SK-N-SH treated with all-trans-retinoic acid at 6 μM for 48 hours (cell line): ENCODE results near the gene ZNF578.

Experiments
- ATAC-seq: fragments of 200-7000 bp; cut with Tn5 transposase; 3 replicates; pipeline ENCODE4 v1.9.1; 2020; ENCODE audit warnings: mild to moderate bottlenecking, moderate library complexity
- BACH2 ChIP-seq: fragments of 250-450 bp; sonication (Bioruptor Pico); IDR thresholded peaks from 2 replicates; pipeline ENCODE4 v1.9.0; 2021; ENCODE audit warnings: mild to moderate bottlenecking, borderline replicate concordance
- CSDC2 ChIP-seq: fragments of 250-450 bp; sonication (Bioruptor Pico); IDR thresholded peaks from 2 replicates; pipeline ENCODE4 v1.5.0; 2020; ENCODE audit warnings: mild to moderate bottlenecking, moderate library complexity
- ESRRG ChIP-seq: fragments of 250-450 bp; sonication (Bioruptor Pico); IDR thresholded peaks from 2 replicates; pipeline ENCODE4 v1.6.1; 2021; ENCODE audit warnings: mild to moderate bottlenecking
- GLIS3 ChIP-seq: fragments of 250-450 bp; sonication (Bioruptor Pico); IDR thresholded peaks from 2 replicates; pipeline ENCODE4 v1.5.0; 2020; ENCODE audit warnings: mild to moderate bottlenecking, moderate library complexity
- ISL1 ChIP-seq: fragments of 250-450 bp; sonication (Bioruptor Pico); IDR thresholded peaks from 2 replicates; pipeline ENCODE4 v2.1.2; 2022; ENCODE audit warnings: mild to moderate bottlenecking, moderate library complexity
- OSR1 ChIP-seq: fragments of 250-450 bp; sonication (Bioruptor Pico); IDR thresholded peaks from 2 replicates; pipeline ENCODE4 v1.8.0; 2022; ENCODE audit warnings: moderate library complexity, mild to moderate bottlenecking, inconsistent platforms
- PPARA ChIP-seq: fragments of 250-450 bp; sonication (Bioruptor Pico); IDR thresholded peaks from 2 replicates; pipeline ENCODE4 v1.5.0; 2020; ENCODE audit warnings: mild to moderate bottlenecking, borderline replicate concordance
- RARB ChIP-seq: fragments of 250-450 bp; sonication (Bioruptor Pico); IDR thresholded peaks from 2 replicates; pipeline ENCODE4 v1.8.0; 2021; ENCODE audit warnings: mild to moderate bottlenecking, moderate library complexity
- SNAI2 ChIP-seq: fragments of 250-450 bp; sonication (Bioruptor Pico); IDR thresholded peaks from 2 replicates; pipeline ENCODE4 v1.5.0; 2020; ENCODE audit warnings: mild to moderate bottlenecking, moderate library complexity
- TCF4 ChIP-seq: fragments of 250-450 bp; sonication (Bioruptor Pico); IDR thresholded peaks from 2 replicates; pipeline ENCODE4 v1.8.0; 2021; ENCODE audit warnings: mild to moderate bottlenecking, moderate library complexity, borderline replicate concordance
- TOX ChIP-seq: fragments of 250-450 bp; sonication (Bioruptor Pico); IDR thresholded peaks from 2 replicates; pipeline ENCODE4 v1.8.0; 2021; ENCODE audit warnings: mild to moderate bottlenecking, moderate library complexity, borderline replicate concordance
- ZC3H10 ChIP-seq: fragments of 250-450 bp; sonication (Bioruptor Pico); IDR thresholded peaks from 2 replicates; pipeline ENCODE4 v1.5.1; 2021; ENCODE audit warnings: mild to moderate bottlenecking, moderate library complexity
- ZFP3 ChIP-seq: fragments of 250-450 bp; sonication (Bioruptor Pico); IDR thresholded peaks from 2 replicates; pipeline ENCODE4 v1.5.0; 2020; ENCODE audit warnings: mild to moderate bottlenecking, moderate library complexity
- ZNF565 ChIP-seq: fragments of 450-650 bp; formaldehyde crosslinking; conservative IDR thresholded peaks from 2 replicates; pipeline ENCODE4 v1.5.0; 2020; ENCODE audit warnings: low read depth, mild to moderate bottlenecking, moderate library complexity
- ZNF70 ChIP-seq: fragments of 450-650 bp; formaldehyde crosslinking; IDR thresholded peaks from 2 replicates; pipeline ENCODE4 v1.5.0; 2020; ENCODE audit warnings: mild to moderate bottlenecking, moderate library complexity
- ZNF8 ChIP-seq: fragments of 450-650 bp; formaldehyde crosslinking; IDR thresholded peaks from 2 replicates; pipeline ENCODE4 v1.5.0; 2020; ENCODE audit warnings: mild to moderate bottlenecking, moderate library complexity
- TF ChIP-seq, protein P1 (sequence below): fragments of 250-450 bp; sonication (Bioruptor Pico); IDR thresholded peaks from 2 replicates; pipeline ENCODE4 v1.8.0; 2021; ENCODE audit warnings: low read depth, mild to moderate bottlenecking, moderate library complexity, borderline replicate concordance
- TF ChIP-seq, protein P2 (sequence below): fragments of 250-450 bp; sonication (Bioruptor Pico); IDR thresholded peaks from 2 replicates; pipeline ENCODE4 v1.8.0; 2020; ENCODE audit warnings: mild to moderate bottlenecking, moderate library complexity, borderline replicate concordance
- TF ChIP-seq, protein P3 (sequence below): fragments of 250-450 bp; sonication (Bioruptor Pico); IDR thresholded peaks from 2 replicates; pipeline ENCODE4 v1.5.1; 2021; ENCODE audit warnings: mild to moderate bottlenecking, moderate library complexity
- TF ChIP-seq, protein P4 (sequence below): fragments of 250-450 bp; sonication (Bioruptor Pico); IDR thresholded peaks from 2 replicates; pipeline ENCODE4 v1.5.0; 2020; ENCODE audit warnings: mild to moderate bottlenecking, moderate library complexity

ZNF578 gene

GRCh38 chr19:52415711-52416110, 37.6 kb upstream of the ZNF578 start:
- no peak for ATAC-seq
- TF ChIP-seq, protein P1, sequence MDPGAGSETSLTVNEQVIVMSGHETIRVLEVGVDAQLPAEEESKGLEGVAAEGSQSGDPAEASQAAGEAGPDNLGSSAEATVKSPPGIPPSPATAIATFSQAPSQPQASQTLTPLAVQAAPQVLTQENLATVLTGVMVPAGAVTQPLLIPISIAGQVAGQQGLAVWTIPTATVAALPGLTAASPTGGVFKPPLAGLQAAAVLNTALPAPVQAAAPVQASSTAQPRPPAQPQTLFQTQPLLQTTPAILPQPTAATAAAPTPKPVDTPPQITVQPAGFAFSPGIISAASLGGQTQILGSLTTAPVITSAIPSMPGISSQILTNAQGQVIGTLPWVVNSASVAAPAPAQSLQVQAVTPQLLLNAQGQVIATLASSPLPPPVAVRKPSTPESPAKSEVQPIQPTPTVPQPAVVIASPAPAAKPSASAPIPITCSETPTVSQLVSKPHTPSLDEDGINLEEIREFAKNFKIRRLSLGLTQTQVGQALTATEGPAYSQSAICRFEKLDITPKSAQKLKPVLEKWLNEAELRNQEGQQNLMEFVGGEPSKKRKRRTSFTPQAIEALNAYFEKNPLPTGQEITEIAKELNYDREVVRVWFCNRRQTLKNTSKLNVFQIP (CRISPR knock-in tag): no peak
- no peak for TF ChIP-seq ZNF565 (CRISPR knock-in tag)
- TF ChIP-seq ISL1 (CRISPR knock-in tag): no peak
- TF ChIP-seq RARB (CRISPR knock-in tag): no peak
- no peak for TF ChIP-seq ZNF70
- no peak for TF ChIP-seq ESRRG
- TF ChIP-seq, protein P2, sequence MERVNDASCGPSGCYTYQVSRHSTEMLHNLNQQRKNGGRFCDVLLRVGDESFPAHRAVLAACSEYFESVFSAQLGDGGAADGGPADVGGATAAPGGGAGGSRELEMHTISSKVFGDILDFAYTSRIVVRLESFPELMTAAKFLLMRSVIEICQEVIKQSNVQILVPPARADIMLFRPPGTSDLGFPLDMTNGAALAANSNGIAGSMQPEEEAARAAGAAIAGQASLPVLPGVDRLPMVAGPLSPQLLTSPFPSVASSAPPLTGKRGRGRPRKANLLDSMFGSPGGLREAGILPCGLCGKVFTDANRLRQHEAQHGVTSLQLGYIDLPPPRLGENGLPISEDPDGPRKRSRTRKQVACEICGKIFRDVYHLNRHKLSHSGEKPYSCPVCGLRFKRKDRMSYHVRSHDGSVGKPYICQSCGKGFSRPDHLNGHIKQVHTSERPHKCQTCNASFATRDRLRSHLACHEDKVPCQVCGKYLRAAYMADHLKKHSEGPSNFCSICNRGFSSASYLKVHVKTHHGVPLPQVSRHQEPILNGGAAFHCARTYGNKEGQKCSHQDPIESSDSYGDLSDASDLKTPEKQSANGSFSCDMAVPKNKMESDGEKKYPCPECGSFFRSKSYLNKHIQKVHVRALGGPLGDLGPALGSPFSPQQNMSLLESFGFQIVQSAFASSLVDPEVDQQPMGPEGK (CRISPR knock-in tag): no peak
- TF ChIP-seq CSDC2 (CRISPR knock-in tag): no peak
- no peak for TF ChIP-seq BACH2 (CRISPR knock-in tag)
- TF ChIP-seq GLIS3 (CRISPR knock-in tag): no peak
- TF ChIP-seq OSR1 (CRISPR knock-in tag): no peak
- TF ChIP-seq ZFP3 (CRISPR knock-in tag): no peak
- TF ChIP-seq TCF4 (CRISPR knock-in tag): no peak
- TF ChIP-seq ZNF8: no peak
- TF ChIP-seq, protein P3, sequence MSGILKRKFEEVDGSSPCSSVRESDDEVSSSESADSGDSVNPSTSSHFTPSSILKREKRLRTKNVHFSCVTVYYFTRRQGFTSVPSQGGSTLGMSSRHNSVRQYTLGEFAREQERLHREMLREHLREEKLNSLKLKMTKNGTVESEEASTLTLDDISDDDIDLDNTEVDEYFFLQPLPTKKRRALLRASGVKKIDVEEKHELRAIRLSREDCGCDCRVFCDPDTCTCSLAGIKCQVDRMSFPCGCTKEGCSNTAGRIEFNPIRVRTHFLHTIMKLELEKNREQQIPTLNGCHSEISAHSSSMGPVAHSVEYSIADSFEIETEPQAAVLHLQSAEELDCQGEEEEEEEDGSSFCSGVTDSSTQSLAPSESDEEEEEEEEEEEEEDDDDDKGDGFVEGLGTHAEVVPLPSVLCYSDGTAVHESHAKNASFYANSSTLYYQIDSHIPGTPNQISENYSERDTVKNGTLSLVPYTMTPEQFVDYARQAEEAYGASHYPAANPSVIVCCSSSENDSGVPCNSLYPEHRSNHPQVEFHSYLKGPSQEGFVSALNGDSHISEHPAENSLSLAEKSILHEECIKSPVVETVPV (CRISPR knock-in tag): no peak
- TF ChIP-seq ZC3H10 (CRISPR knock-in tag): no peak

DNA sequence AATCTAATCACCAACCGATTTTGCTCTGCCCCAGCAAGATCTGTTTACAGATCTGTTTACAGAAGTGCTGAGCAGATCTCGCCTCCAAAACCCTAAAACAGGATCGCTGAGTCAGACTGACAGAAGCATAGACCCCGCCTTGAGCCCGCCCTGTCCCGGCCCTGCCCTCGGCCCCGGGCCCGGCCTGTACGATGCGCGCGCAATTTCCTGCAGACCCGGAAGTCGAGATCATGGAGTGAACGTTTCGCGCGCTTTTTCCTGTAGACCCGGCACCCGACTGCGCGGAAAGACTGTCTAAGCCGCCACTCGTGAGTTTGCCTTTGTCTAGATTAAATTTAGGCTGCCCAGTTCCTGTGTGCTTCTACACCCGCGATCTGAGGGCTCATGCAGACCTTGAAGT, 24.4 kb upstream of the ZNF578 start, which contains the start of gene ZNF534:
TSS of gene ZNF534 (plus strand) at position 212 of the 400 bp plus-strand sequence. CDS start 2,327 bp downstream, outside the sequence.
- ATAC-seq: no peak
- TF ChIP-seq, protein P4, sequence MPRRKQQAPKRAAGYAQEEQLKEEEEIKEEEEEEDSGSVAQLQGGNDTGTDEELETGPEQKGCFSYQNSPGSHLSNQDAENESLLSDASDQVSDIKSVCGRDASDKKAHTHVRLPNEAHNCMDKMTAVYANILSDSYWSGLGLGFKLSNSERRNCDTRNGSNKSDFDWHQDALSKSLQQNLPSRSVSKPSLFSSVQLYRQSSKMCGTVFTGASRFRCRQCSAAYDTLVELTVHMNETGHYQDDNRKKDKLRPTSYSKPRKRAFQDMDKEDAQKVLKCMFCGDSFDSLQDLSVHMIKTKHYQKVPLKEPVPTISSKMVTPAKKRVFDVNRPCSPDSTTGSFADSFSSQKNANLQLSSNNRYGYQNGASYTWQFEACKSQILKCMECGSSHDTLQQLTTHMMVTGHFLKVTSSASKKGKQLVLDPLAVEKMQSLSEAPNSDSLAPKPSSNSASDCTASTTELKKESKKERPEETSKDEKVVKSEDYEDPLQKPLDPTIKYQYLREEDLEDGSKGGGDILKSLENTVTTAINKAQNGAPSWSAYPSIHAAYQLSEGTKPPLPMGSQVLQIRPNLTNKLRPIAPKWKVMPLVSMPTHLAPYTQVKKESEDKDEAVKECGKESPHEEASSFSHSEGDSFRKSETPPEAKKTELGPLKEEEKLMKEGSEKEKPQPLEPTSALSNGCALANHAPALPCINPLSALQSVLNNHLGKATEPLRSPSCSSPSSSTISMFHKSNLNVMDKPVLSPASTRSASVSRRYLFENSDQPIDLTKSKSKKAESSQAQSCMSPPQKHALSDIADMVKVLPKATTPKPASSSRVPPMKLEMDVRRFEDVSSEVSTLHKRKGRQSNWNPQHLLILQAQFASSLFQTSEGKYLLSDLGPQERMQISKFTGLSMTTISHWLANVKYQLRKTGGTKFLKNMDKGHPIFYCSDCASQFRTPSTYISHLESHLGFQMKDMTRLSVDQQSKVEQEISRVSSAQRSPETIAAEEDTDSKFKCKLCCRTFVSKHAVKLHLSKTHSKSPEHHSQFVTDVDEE (CRISPR knock-in tag): no peak
- TF ChIP-seq TCF4 (CRISPR knock-in tag): no peak
- no peak for TF ChIP-seq RARB (CRISPR knock-in tag)
- TF ChIP-seq ZNF565 (CRISPR knock-in tag): no peak
- TF ChIP-seq, protein P1 (CRISPR knock-in tag): no peak
- no peak for TF ChIP-seq PPARA (CRISPR knock-in tag)
- TF ChIP-seq CSDC2 (CRISPR knock-in tag): no peak
- no peak for TF ChIP-seq OSR1 (CRISPR knock-in tag)
- no peak for TF ChIP-seq ZFP3 (CRISPR knock-in tag)
- TF ChIP-seq, protein P2 (CRISPR knock-in tag): no peak
- TF ChIP-seq GLIS3 (CRISPR knock-in tag): no peak
- TF ChIP-seq ZNF8: no peak
- no peak for TF ChIP-seq ESRRG
- TF ChIP-seq, protein P3 (CRISPR knock-in tag): no peak
- TF ChIP-seq SNAI2 (CRISPR knock-in tag): no peak
- TF ChIP-seq ZC3H10 (CRISPR knock-in tag): no peak
- TF ChIP-seq TOX (CRISPR knock-in tag): no peak
